HCT116 (cell line): Measurements from ENCODE around the gene WDR93. TPM values are rescaled to one million over a fixed set of nuclear protein-coding genes. Genes with fewer than 3 reads are reported as not detected.

Experiments used
- ATAC-seq: fragments of 200-7000 bp; cut with Tn5 transposase; 2 replicates; pipeline ENCODE4 v1.9.1; 2020; ENCODE audit warnings: mild to moderate bottlenecking, moderate library complexity
- BruUV-seq: library from RNA; stranded (reverse); fragments of 400-500 nt; replicated peaks from 2 replicates; lab custom pipeline; 2021; lab: Mats Ljungman, UMichigan
- CTCF ChIA-PET: fragments of 300-600 bp; sonication (Branson Sonifier 250); formaldehyde crosslinking; loops from one replicate; lab custom pipeline; 2021; ENCODE audit warnings: antibody characterized with exemption; lab: Charles Lee
- POLR2A ChIA-PET: fragments of 300-600, 350-600 bp; sonication (Branson Sonifier 250); formaldehyde crosslinking; loops from one replicate; lab custom pipeline; 2021; ENCODE audit warnings: antibody characterized with exemption; lab: Charles Lee
- RAD21 ChIA-PET, 2 experiments: fragments of 300-600 bp; sonication (Branson Sonifier 250); formaldehyde crosslinking; loops; one replicate each; lab custom pipeline; 2023; ENCODE audit warnings: low total read pairs in 2 of 2; ENCODE audit not compliant: uncharacterized antibody in 2 of 2, unreplicated experiment in 2 of 2, low non-redundant PET in 1 of 2; lab: Charles Lee
- DNase-seq: peaks from one replicate; pipeline ENCODE4 v3.0.0-alpha.2; 2010; ENCODE audit warnings: low read depth, low spot score
- H2AFZ ChIP-seq: fragments of 200-600 bp; shearing (Covaris generic), sonication (generic); 2 replicates; pipeline ENCODE4 v1.6.1; 2017; ENCODE audit warnings: low read depth, mixed run types, mixed read lengths, antibody characterized with exemption, low read length; ENCODE audit not compliant: poor library complexity, severe bottlenecking
- H3K27ac ChIP-seq: 2 replicates; pipeline ENCODE4 v1.5.1; 2012; ENCODE audit warnings: low read depth, low read length
- H3K27me3 ChIP-seq: fragments of 200-600 bp; sonication (generic); 2 replicates; pipeline ENCODE4 v1.6.1; 2016; ENCODE audit warnings: mixed run types, low read length, mixed read lengths; ENCODE audit not compliant: insufficient read depth
- H3K36me3 ChIP-seq, 2 experiments: fragments of 200-500 bp in 1 of 2; fragments of 200-600 bp in 1 of 2; sonication (Bioruptor generic) in 1 of 2; sonication (generic) in 1 of 2; 2 replicates each; pipeline versions ENCODE4 v1.5.1 to v1.6.1; 2014 to 2016; ENCODE audit warnings: low read length in 2 of 2, inconsistent platforms in 1 of 2, mixed read lengths in 1 of 2, mixed run types in 1 of 2; ENCODE audit not compliant: insufficient read depth in 2 of 2, control insufficient read depth in 1 of 2
- H3K4me1 ChIP-seq, 2 experiments: fragments of 200-600 bp in 1 of 2; sonication (generic) in 1 of 2; 2 replicates each; pipeline versions ENCODE4 v1.5.1 to v1.6.1; 2012 to 2017; ENCODE audit warnings: low read length in 2 of 2, inconsistent platforms in 1 of 2, mild to moderate bottlenecking in 1 of 2, mixed read lengths in 1 of 2, mixed run types in 1 of 2, moderate library complexity in 1 of 2; ENCODE audit not compliant: insufficient read depth in 2 of 2, control insufficient read depth in 1 of 2
- H3K4me2 ChIP-seq: fragments of 200-600 bp; sonication (generic); 2 replicates; pipeline ENCODE4 v1.6.1; 2017; ENCODE audit warnings: mixed run types, low read length, mixed read lengths
- H3K4me3 ChIP-seq, 2 experiments: fragments of 200-600 bp in 1 of 2; sonication (generic) in 1 of 2; replicated peaks in 1 of 2; 2 replicates each; pipeline ENCODE4 v1.5.1; 2011 to 2016; ENCODE audit warnings: low read length in 2 of 2, control low read depth in 1 of 2, low read depth in 1 of 2, mild to moderate bottlenecking in 1 of 2, mixed read lengths in 1 of 2, mixed run types in 1 of 2
- H3K79me2 ChIP-seq: fragments of 200-600 bp; sonication (generic); 2 replicates; pipeline ENCODE4 v1.6.1; 2017; ENCODE audit warnings: mild to moderate bottlenecking, mixed run types, low read length, moderate library complexity, mixed read lengths; ENCODE audit not compliant: insufficient read depth
- H3K9ac ChIP-seq: fragments of 200-600 bp; sonication (generic); 2 replicates; pipeline ENCODE4 v1.6.1; 2016; ENCODE audit warnings: low read length, mixed read lengths
- H3K9me2 ChIP-seq: fragments of 200-600 bp; sonication (generic), shearing (Covaris generic); 2 replicates; pipeline ENCODE4 v1.6.1; 2017; ENCODE audit warnings: mixed run types, mild to moderate bottlenecking, moderate library complexity; ENCODE audit not compliant: insufficient read depth
- H3K9me3 ChIP-seq, 2 experiments: fragments of 200-500 bp in 1 of 2; fragments of 200-600 bp in 1 of 2; sonication (Bioruptor generic) in 1 of 2; sonication (generic) in 1 of 2; 2 replicates each; pipeline ENCODE4 v1.6.1; 2014 to 2017; ENCODE audit warnings: low read length in 2 of 2, mixed read lengths in 2 of 2, inconsistent platforms in 1 of 2, low read depth in 1 of 2, mild to moderate bottlenecking in 1 of 2, mixed run types in 1 of 2, moderate library complexity in 1 of 2; ENCODE audit not compliant: control insufficient read depth in 1 of 2, insufficient read depth in 1 of 2
- H4K20me1 ChIP-seq: fragments of 200-600 bp; sonication (generic), shearing (Covaris generic); 2 replicates; pipeline ENCODE4 v1.6.1; 2017; ENCODE audit warnings: mixed run types, mild to moderate bottlenecking, moderate library complexity; ENCODE audit not compliant: insufficient read depth
- ATF3 ChIP-seq: IDR thresholded peaks from 2 replicates; pipeline ENCODE4 v1.6.1; 2012
- CEBPB ChIP-seq: IDR thresholded peaks from 2 replicates; pipeline ENCODE4 v1.6.1; 2012; ENCODE audit warnings: low read depth
- EGR1 ChIP-seq: IDR thresholded peaks from 2 replicates; pipeline ENCODE4 v1.6.1; 2012; ENCODE audit warnings: low read depth
- FOSL1 ChIP-seq: IDR thresholded peaks from 2 replicates; pipeline ENCODE4 v1.6.1; 2012; ENCODE audit warnings: low read depth
- JUND ChIP-seq: IDR thresholded peaks from 2 replicates; pipeline ENCODE4 v1.6.1; 2012
- MAX ChIP-seq: IDR thresholded peaks from 2 replicates; pipeline ENCODE4 v1.6.1; 2012
- RAD21 ChIP-seq: IDR thresholded peaks from 2 replicates; pipeline ENCODE4 v1.6.1; 2012; ENCODE audit warnings: low read depth, mild to moderate bottlenecking
- SP1 ChIP-seq: IDR thresholded peaks from 2 replicates; pipeline ENCODE4 v1.6.1; 2012; ENCODE audit warnings: low read depth
- SRF ChIP-seq: IDR thresholded peaks from 2 replicates; pipeline ENCODE4 v1.6.1; 2012; ENCODE audit warnings: low read depth
- TCF7L2 ChIP-seq: IDR thresholded peaks from 2 replicates; pipeline ENCODE4 v1.7.0; 2011; ENCODE audit warnings: borderline replicate concordance, inconsistent platforms; ENCODE audit not compliant: insufficient read depth, insufficient read length; ENCODE audit errors: extremely low read depth
- ZNF274 ChIP-seq: fragments of 200-500 bp; sonication (Bioruptor generic); IDR thresholded peaks from 2 replicates; pipeline ENCODE4 v1.6.1; 2014; ENCODE audit warnings: mild to moderate bottlenecking, low read depth, low read length, inconsistent platforms
- intact Hi-C: fragments of 100-400 bp; cut with micrococcal nuclease; formaldehyde crosslinking; loops from 2 replicates; pipeline ENCODE4 v1.10.0; 2022
- total RNA-seq: library from RNA; stranded (reverse); gene quantifications from one replicate; pipeline ENCODE4 v1.2.1, GENCODE V29; 2021; ENCODE audit not compliant: unreplicated experiment
- TF ChIP-seq, protein P1 (sequence below): IDR thresholded peaks from 2 replicates; pipeline ENCODE4 v1.6.1; 2012; ENCODE audit warnings: low read depth
- TF ChIP-seq, protein P2 (sequence below): IDR thresholded peaks from 2 replicates; pipeline ENCODE4 v1.6.1; 2011; ENCODE audit warnings: mild to moderate bottlenecking, low read length, moderate library complexity; ENCODE audit not compliant: insufficient replicate concordance; ENCODE audit errors: extremely low read depth

Gene WDR93
- total RNA-seq, 1 experiment from 2014 or later: 0.42 TPM

DNA sequence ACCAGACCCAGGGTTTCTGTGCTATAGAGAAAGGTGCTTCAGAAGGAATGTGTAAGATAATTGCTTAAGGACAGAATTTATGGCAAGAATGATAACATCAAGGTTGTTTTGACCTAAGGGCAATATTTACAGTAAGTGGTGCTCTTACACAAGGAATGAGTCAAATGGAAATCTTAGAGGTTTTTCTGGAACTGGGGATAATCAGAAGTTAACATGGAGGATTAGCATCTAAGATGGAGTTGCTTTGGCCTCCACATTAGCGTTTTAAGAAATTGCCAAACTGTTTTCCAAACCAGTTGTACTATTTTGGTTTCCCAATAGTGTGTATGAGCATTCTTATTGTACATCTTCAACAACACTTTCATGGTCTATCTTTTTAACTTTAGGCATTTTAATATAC, 3.1 kb downstream of the WDR93 start:
- ChIA-PET POLR2A (no interaction called here), CTCF (no interaction called here), RAD21 (no interaction called here)
- Histone ChIP-seq H3K27me3 (no peaks in the 10 kb centered on the region), H4K20me1 (no peaks in the 10 kb centered on the region), H3K9me3 (no peaks in the 10 kb centered on the region), H3K27ac (no peak overlapping the region), H3K4me2 (no peak overlapping the region), H3K9me2 (no peaks in the 10 kb centered on the region), H3K4me3 (no peak overlapping the region), H3K9ac (no peak overlapping the region), H3K36me3 (no peaks in the 10 kb centered on the region), H3K4me1 (peaks cover 7 to 13% of the 10 kb centered on the region in 2 experiments), H3K79me2 (no peaks in the 10 kb centered on the region), H2AFZ (no peak overlapping the region)
- TF ChIP-seq TCF7L2 (no peak), ZNF274 (no peak), SRF (no peak), EGR1 (no peak), SP1 (no peak), JUND (no peak), CEBPB (no peak), RAD21 (no peak), ATF3 (no peak), MAX (no peak), FOSL1 (no peak)
- TF ChIP-seq, protein P1, sequence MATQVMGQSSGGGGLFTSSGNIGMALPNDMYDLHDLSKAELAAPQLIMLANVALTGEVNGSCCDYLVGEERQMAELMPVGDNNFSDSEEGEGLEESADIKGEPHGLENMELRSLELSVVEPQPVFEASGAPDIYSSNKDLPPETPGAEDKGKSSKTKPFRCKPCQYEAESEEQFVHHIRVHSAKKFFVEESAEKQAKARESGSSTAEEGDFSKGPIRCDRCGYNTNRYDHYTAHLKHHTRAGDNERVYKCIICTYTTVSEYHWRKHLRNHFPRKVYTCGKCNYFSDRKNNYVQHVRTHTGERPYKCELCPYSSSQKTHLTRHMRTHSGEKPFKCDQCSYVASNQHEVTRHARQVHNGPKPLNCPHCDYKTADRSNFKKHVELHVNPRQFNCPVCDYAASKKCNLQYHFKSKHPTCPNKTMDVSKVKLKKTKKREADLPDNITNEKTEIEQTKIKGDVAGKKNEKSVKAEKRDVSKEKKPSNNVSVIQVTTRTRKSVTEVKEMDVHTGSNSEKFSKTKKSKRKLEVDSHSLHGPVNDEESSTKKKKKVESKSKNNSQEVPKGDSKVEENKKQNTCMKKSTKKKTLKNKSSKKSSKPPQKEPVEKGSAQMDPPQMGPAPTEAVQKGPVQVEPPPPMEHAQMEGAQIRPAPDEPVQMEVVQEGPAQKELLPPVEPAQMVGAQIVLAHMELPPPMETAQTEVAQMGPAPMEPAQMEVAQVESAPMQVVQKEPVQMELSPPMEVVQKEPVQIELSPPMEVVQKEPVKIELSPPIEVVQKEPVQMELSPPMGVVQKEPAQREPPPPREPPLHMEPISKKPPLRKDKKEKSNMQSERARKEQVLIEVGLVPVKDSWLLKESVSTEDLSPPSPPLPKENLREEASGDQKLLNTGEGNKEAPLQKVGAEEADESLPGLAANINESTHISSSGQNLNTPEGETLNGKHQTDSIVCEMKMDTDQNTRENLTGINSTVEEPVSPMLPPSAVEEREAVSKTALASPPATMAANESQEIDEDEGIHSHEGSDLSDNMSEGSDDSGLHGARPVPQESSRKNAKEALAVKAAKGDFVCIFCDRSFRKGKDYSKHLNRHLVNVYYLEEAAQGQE: no peak
- TF ChIP-seq, protein P2, sequence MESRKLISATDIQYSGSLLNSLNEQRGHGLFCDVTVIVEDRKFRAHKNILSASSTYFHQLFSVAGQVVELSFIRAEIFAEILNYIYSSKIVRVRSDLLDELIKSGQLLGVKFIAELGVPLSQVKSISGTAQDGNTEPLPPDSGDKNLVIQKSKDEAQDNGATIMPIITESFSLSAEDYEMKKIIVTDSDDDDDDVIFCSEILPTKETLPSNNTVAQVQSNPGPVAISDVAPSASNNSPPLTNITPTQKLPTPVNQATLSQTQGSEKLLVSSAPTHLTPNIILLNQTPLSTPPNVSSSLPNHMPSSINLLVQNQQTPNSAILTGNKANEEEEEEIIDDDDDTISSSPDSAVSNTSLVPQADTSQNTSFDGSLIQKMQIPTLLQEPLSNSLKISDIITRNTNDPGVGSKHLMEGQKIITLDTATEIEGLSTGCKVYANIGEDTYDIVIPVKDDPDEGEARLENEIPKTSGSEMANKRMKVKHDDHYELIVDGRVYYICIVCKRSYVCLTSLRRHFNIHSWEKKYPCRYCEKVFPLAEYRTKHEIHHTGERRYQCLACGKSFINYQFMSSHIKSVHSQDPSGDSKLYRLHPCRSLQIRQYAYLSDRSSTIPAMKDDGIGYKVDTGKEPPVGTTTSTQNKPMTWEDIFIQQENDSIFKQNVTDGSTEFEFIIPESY: no peak
- BruUV-seq: no TSS peak
- ATAC-seq (no peak), DNase-seq (no peak)
- intact Hi-C loops: no loop called here
